WI38 (cell line): ENCODE measurements around the gene DACH1.

ENCODE experiments used
- H3K4me3 ChIP-seq: 2 replicates; pipeline ENCODE4 v1.5.1; 2011; ENCODE audit warnings: low read depth, mild to moderate bottlenecking, control low read depth, low read length
- CTCF ChIP-seq: IDR thresholded peaks from 2 replicates; pipeline ENCODE4 v1.5.1; 2012; ENCODE audit warnings: low read depth, mild to moderate bottlenecking, control low read depth, low read length

DACH1 gene

GRCh38 chr13:71880753-71881541 lies 13.9 kb upstream of the DACH1 start:
- no peak overlapping the region for H3K4me3 ChIP-seq
- TF ChIP-seq CTCF, result no peak

- no peak for TF ChIP-seq CTCF
- no peak overlapping the region for H3K4me3 ChIP-seq
Observed at GRCh38 chr13:71879808-71880344, 12.9 kb upstream of the DACH1 start.

GRCh38 chr13:71879129-71879535 lies 12.1 kb upstream of the DACH1 start:
- no peak for TF ChIP-seq CTCF

GRCh38 chr13:71877256-71877653 lies 10.3 kb upstream of the DACH1 start:
- no peak overlapping the region for H3K4me3 ChIP-seq
- no peak for TF ChIP-seq CTCF

More at GRCh38 chr13:71879129-71879535, 12.1 kb upstream of the DACH1 start:
- H3K4me3 ChIP-seq, result no peak overlapping the region

- no peak for TF ChIP-seq CTCF
- H3K4me3 ChIP-seq, result no peak overlapping the region
Observed at GRCh38 chr13:71876648-71877255, 9.7 kb upstream of the DACH1 start.

GRCh38 chr13:71875823-71876222 lies 8.8 kb upstream of the DACH1 start:
- H3K4me3 ChIP-seq, result no peak overlapping the region

More at GRCh38 chr13:71875823-71876222, 8.8 kb upstream of the DACH1 start:
- no peak for TF ChIP-seq CTCF
